Thyroid gland (tissue), 4 donors: Measurements from ENCODE around the gene TMEM139. TPM values are rescaled to one million over a fixed set of nuclear protein-coding genes. Genes with fewer than 3 reads are reported as not detected.

ENCODE experiments used
- DNase-seq, 2 donors: peaks; one replicate each; pipeline ENCODE4 v3.0.0-alpha.2; 2019
- H3K27ac ChIP-seq, 3 donors: fragments of 200-600 bp; sonication (generic); 1 replicate in 2 of 3; 2 replicates in 1 of 3; pipeline ENCODE4 v1.5.1; 2016 to 2019; ENCODE audit warnings: mild to moderate bottlenecking in 1 of 3, moderate library complexity in 1 of 3
- H3K27me3 ChIP-seq: fragments of 200-600 bp; sonication (generic); one replicate; pipeline ENCODE4 v1.5.1; 2019
- H3K36me3 ChIP-seq, 2 donors: fragments of 200-600 bp; sonication (generic); one replicate each; pipeline ENCODE4 v1.5.1; 2016 to 2019
- H3K4me1 ChIP-seq, 2 donors: fragments of 200-600 bp; sonication (generic); one replicate each; pipeline ENCODE4 v1.5.1; 2017 to 2019
- H3K4me3 ChIP-seq, 3 donors: fragments of 200-600 bp; sonication (generic); replicated peaks in 1 of 3; 1 replicate in 2 of 3; 2 replicates in 1 of 3; pipeline ENCODE4 v1.5.1; 2016; ENCODE audit warnings: mild to moderate bottlenecking in 1 of 3
- H3K9me3 ChIP-seq: fragments of 200-600 bp; sonication (generic); one replicate; pipeline ENCODE4 v1.5.1; 2017
- CTCF ChIP-seq, 6 experiments: fragments of 200-600 bp in 3 of 6; fragments of 450-650 bp in 3 of 6; sonication (generic) in 3 of 6; IDR thresholded peaks; one replicate each; pipeline ENCODE4 v1.5.1; 2016 to 2019; ENCODE audit warnings: antibody characterized with exemption in 6 of 6, mild to moderate bottlenecking in 2 of 6, inconsistent platforms in 1 of 6, moderate library complexity in 1 of 6
- POLR2A ChIP-seq, 2 donors: fragments of 450-650 bp; IDR thresholded peaks; one replicate each; pipeline ENCODE4 v1.6.1; 2017; ENCODE audit warnings: antibody characterized with exemption in 2 of 2, mild to moderate bottlenecking in 2 of 2, moderate library complexity in 1 of 2
- WGBS, 2 donors: methylation state at CpG; one replicate each; pipeline ENCODE4 v1.1.5; 2017; 5-methylcytosine and 5-hydroxymethylcytosine counted together
- intact Hi-C: fragments of 100-400 bp; cut with DNase I; formaldehyde crosslinking; loops from one replicate; pipeline ENCODE4 v1.15.1; 2023
- total RNA-seq, 4 donors: library from RNA; depleted of rRNA; stranded (reverse); fragments of >200 nt; gene quantifications; one replicate each; pipeline ENCODE4 v1.2.3, GENCODE V29; 2016

TMEM139 gene
- total RNA-seq, 4 donors from 2014 or later = 6.6 to 50.2 (median 19.6) TPM

- intact Hi-C loops = no loop called here
- no peaks in the 10 kb centered on the region for H3K9me3 ChIP-seq
- no peaks in the 10 kb centered on the region for H3K27me3 ChIP-seq
- TF ChIP-seq POLR2A (IDR thresholded peaks at IDR 0.05) (no peak), CTCF (IDR thresholded peaks at IDR 0.05) (no peak)
- no peak for DNase-seq
- no peak overlapping the region for H3K27ac ChIP-seq
- 94 to 95% methylated on average over 3 of the region's 3 CpGs for WGBS, 2 donors
- H3K36me3 ChIP-seq = no peaks in the 10 kb centered on the region
- H3K4me1 ChIP-seq = peaks cover 0 to 4% of the 10 kb centered on the region in 2 donors
- no peak overlapping the region for H3K4me3 ChIP-seq
Measured at GRCh38 chr7:143256325-143256724, 28.4 kb upstream of the TMEM139 start.

- H3K4me3 ChIP-seq = no peak overlapping the region
- H3K27ac ChIP-seq = no peak overlapping the region
- H3K36me3 ChIP-seq = no peaks in the 10 kb centered on the region
- WGBS, 2 donors = 67 to 73% methylated on average over 4 of the region's 4 CpGs
- H3K27me3 ChIP-seq = no peaks in the 10 kb centered on the region
- intact Hi-C loops = no loop called here
- H3K9me3 ChIP-seq = no peaks in the 10 kb centered on the region
- TF ChIP-seq CTCF (IDR thresholded peaks at IDR 0.05) (no peak), POLR2A (IDR thresholded peaks at IDR 0.05) (no peak)
- H3K4me1 ChIP-seq = peaks cover 0 to 4% of the 10 kb centered on the region in 2 donors
- no peak for DNase-seq
Measured at GRCh38 chr7:143256932-143257331, 27.8 kb upstream of the TMEM139 start.

GRCh38 chr7:143257501-143257900 lies 27.3 kb upstream of the TMEM139 start:
- intact Hi-C loops = no loop called here
- no peak for TF ChIP-seq POLR2A (IDR thresholded peaks at IDR 0.05)
- TF ChIP-seq CTCF (IDR thresholded peaks at IDR 0.05) = no peak
- Histone ChIP-seq H3K27me3 (no peaks in the 10 kb centered on the region), H3K27ac (no peak overlapping the region), H3K9me3 (no peaks in the 10 kb centered on the region), H3K36me3 (no peaks in the 10 kb centered on the region), H3K4me3 (no peak overlapping the region), H3K4me1 (peaks cover 0 to 4% of the 10 kb centered on the region in 2 donors)
- 92 to 93% methylated on average over 5 of the region's 5 CpGs for WGBS, 2 donors
- no peak for DNase-seq

- Histone ChIP-seq H3K9me3 (no peaks in the 10 kb centered on the region), H3K27me3 (no peaks in the 10 kb centered on the region), H3K4me3 (no peak overlapping the region), H3K27ac (peak overlapping the region; percentile 2 to 59 (median 50)), H3K4me1 (peaks cover 0 to 4% of the 10 kb centered on the region in 2 donors), H3K36me3 (no peaks in the 10 kb centered on the region)
- peak in 1 of 2 donors; percentile 33 for DNase-seq
- TF ChIP-seq CTCF (IDR thresholded peaks at IDR 0.05) = no peak
- peak in 1 of 2 donors; percentile 27 for TF ChIP-seq POLR2A (IDR thresholded peaks at IDR 0.05)
- WGBS, 2 donors = 15 to 18% methylated on average over 2 of the region's 2 CpGs
- intact Hi-C loops = no loop called here
Measured at GRCh38 chr7:143258831-143259230, 25.9 kb upstream of the TMEM139 start.

- intact Hi-C loops = no loop called here
Measured at GRCh38 chr7:143259765-143260164, 25.0 kb upstream of the TMEM139 start.

More at GRCh38 chr7:143259765-143260164, 25.0 kb upstream of the TMEM139 start:
- Histone ChIP-seq H3K4me3 (no peak overlapping the region), H3K36me3 (no peaks in the 10 kb centered on the region), H3K27ac (no peak overlapping the region), H3K27me3 (no peaks in the 10 kb centered on the region), H3K9me3 (no peaks in the 10 kb centered on the region), H3K4me1 (peaks cover 8 to 13% of the 10 kb centered on the region in 2 donors)
- DNase-seq = no peak
- TF ChIP-seq CTCF (IDR thresholded peaks at IDR 0.05) = no peak
- no peak for TF ChIP-seq POLR2A (IDR thresholded peaks at IDR 0.05)
- 97 to 100% methylated on average over 2 of the region's 2 CpGs for WGBS, 2 donors
